ENCODE data around the gene SERPINE2. TPM values are rescaled to one million over a fixed set of nuclear protein-coding genes. Genes with fewer than 3 reads are reported as not detected.

The SERPINE2 gene
- total and polyA plus RNA-seq, 7 donors: 3.6 to 31.9 (median 8.6) TPM

DNA sequence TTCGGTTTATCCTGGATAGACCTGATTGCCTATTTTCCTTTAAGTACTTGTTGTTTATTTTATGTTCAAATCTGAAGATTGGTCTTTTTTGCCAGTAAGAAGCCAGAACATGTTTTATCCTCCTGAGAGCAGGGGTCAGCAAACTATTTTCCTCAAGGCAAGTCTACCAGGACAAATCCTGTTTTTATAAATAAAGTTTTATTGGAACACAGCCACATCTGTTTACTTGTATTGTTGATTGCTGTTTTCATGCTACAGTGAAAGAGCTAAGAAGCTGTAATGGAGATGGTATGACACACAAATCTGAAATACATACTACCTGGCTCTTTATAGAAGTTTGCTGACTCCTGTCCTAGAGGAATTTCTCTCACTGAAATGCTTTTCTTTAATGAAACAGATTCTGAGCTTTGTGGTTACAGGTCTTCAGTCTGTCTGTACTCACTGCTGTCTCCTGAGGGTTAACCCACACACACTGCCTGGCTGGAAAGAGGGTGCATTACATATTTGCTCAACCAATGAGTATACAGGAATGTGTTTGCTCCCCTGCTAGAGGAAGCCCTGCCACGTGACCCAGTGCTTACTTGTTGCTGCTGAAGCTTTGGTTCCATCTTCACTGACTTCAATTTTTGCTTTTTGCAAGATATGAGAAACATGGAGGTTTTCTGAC lies 59.2 kb downstream of the SERPINE2 start:
- Histone ChIP-seq H3K4me3 (no peak overlapping the region), H3K27ac (no peak overlapping the region), H3K36me3 (no peaks in the 10 kb centered on the region), H3K9me3 (no peaks in the 10 kb centered on the region), H3K4me1 (no peaks in the 10 kb centered on the region), H3K27me3 (no peaks in the 10 kb centered on the region)
- WGBS, 2 donors: 77 to 86% methylated on average over 2 of the region's 2 CpGs
- TF ChIP-seq EP300 (IDR thresholded peaks at IDR 0.05) (no peak), POLR2AphosphoS5 (IDR thresholded peaks at IDR 0.05) (no peak), POLR2A (IDR thresholded peaks at IDR 0.05) (no peak)
- TF ChIP-seq, protein P1, sequence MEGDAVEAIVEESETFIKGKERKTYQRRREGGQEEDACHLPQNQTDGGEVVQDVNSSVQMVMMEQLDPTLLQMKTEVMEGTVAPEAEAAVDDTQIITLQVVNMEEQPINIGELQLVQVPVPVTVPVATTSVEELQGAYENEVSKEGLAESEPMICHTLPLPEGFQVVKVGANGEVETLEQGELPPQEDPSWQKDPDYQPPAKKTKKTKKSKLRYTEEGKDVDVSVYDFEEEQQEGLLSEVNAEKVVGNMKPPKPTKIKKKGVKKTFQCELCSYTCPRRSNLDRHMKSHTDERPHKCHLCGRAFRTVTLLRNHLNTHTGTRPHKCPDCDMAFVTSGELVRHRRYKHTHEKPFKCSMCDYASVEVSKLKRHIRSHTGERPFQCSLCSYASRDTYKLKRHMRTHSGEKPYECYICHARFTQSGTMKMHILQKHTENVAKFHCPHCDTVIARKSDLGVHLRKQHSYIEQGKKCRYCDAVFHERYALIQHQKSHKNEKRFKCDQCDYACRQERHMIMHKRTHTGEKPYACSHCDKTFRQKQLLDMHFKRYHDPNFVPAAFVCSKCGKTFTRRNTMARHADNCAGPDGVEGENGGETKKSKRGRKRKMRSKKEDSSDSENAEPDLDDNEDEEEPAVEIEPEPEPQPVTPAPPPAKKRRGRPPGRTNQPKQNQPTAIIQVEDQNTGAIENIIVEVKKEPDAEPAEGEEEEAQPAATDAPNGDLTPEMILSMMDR (IDR thresholded peaks at IDR 0.05): no peak
- no peak for DNase-seq
- intact Hi-C loops (cut with DNase I): loop anchor here (10.0 kb wide), 1 partner anchor 385 kb away; no protein-coding TSS in a partner anchor

DNA sequence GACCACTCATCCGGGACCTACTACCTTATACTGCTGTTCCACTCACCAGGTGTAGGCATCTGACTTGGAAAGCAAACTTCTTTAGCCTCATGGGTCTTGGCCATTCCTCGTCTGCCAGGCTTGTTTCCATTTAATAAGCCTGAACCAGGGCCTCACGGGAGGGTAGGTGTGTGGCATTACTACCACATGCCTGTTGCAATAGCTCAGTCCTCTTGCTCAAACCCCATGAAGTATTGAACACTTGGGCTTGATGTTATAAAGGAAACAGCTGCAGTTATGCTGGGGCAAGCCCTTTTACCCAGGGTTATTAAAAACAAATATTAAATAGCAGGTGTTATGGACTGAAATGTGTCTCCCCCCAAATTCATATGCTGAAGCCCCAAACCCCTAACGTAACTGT lies 60.6 kb downstream of the SERPINE2 start:
- intact Hi-C loops (cut with DNase I): loop anchor here (10.0 kb wide), 1 partner anchor 386 kb away; no protein-coding TSS in a partner anchor

DNA sequence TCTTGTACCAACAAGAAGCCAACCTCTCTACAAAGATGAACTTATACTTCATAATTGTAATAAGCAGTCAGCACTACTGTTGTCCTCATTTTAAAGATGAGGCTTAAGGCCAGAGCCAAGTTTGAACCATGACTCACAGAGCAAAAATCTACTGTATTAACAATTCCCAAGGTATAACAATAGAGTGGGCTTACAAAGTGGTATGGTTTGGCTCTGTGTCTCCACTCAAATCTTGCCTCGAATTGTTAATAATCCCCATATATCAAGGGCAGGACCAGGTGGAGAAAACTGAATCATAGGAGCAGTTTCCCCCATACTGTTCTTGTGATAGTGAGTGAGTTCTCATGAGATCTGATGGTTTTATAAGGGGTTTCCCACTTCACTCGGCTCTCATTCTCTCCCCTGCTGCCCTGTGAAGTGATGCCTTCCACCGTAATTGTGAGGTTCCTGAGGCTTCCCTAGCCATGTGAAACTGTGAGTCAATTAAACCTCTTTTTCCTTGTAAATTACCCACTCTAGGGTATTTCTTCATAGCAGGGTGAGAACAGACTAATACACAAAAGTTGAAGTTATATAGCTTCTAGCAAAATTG lies 62.4 kb downstream of the SERPINE2 start:
- intact Hi-C loops (cut with DNase I): loop anchor here (10.0 kb wide), 1 partner anchor 388 kb away; no protein-coding TSS in a partner anchor
- DNase-seq: no peak
- H3K27ac ChIP-seq: no peak overlapping the region
- H3K4me1 ChIP-seq: no peaks in the 10 kb centered on the region
- H3K4me3 ChIP-seq: no peak overlapping the region
- 71 to 77% methylated on average over 3 of the region's 3 CpGs for WGBS, 2 donors
- no peak for TF ChIP-seq POLR2AphosphoS5 (IDR thresholded peaks at IDR 0.05)
- no peak for TF ChIP-seq EP300 (IDR thresholded peaks at IDR 0.05)
- TF ChIP-seq, protein P1 (IDR thresholded peaks at IDR 0.05): no peak
- TF ChIP-seq POLR2A (IDR thresholded peaks at IDR 0.05): no peak
- H3K27me3 ChIP-seq: no peaks in the 10 kb centered on the region
- H3K9me3 ChIP-seq: no peaks in the 10 kb centered on the region
- no peaks in the 10 kb centered on the region for H3K36me3 ChIP-seq

More for the DNA sequence above, 60.6 kb downstream of the SERPINE2 start:
- no peak for TF ChIP-seq POLR2A (IDR thresholded peaks at IDR 0.05)
- H3K4me1 ChIP-seq: no peaks in the 10 kb centered on the region
- no peak overlapping the region for H3K27ac ChIP-seq
- no peaks in the 10 kb centered on the region for H3K27me3 ChIP-seq
- H3K36me3 ChIP-seq: no peaks in the 10 kb centered on the region
- WGBS, 2 donors: 92 to 93% methylated on average over 4 of the region's 4 CpGs
- DNase-seq: no peak
- no peak overlapping the region for H3K4me3 ChIP-seq
- H3K9me3 ChIP-seq: no peaks in the 10 kb centered on the region

DNA sequence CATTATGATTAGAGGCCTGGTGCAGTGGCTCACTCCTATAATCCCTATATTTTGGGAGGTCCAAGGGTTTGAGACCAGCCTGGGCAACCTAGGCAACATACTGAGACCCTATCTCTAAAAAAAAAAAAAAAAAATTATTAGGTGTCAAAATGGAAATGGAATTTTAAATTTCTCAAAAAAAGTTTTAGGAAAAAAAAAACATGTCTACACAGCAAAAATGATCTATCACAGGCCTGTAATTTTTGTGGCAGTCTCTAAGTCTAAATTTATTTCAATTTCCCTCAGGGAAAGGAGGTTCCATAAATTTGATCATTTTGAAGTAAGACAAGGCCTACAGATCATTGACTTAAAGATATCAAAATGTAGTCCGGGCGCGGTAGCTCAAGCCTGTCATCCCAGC lies 65.5 kb downstream of the SERPINE2 start:
- intact Hi-C loops (cut with DNase I): loop anchor here (10.0 kb wide), 1 partner anchor 391 kb away; no protein-coding TSS in a partner anchor
- Histone ChIP-seq H3K9me3 (no peaks in the 10 kb centered on the region), H3K36me3 (peaks cover 0 to 3% (median 0%) of the 10 kb centered on the region in 4 donors), H3K4me1 (no peaks in the 10 kb centered on the region), H3K27me3 (no peaks in the 10 kb centered on the region), H3K27ac (no peak overlapping the region), H3K4me3 (no peak overlapping the region)
- DNase-seq: no peak
- 96 to 99% methylated on average over 3 of the region's 3 CpGs for WGBS, 2 donors
- TF ChIP-seq, protein P1 (IDR thresholded peaks at IDR 0.05): no peak
- no peak for TF ChIP-seq POLR2AphosphoS5 (IDR thresholded peaks at IDR 0.05)
- TF ChIP-seq EP300 (IDR thresholded peaks at IDR 0.05): no peak
- no peak for TF ChIP-seq POLR2A (IDR thresholded peaks at IDR 0.05)

DNA sequence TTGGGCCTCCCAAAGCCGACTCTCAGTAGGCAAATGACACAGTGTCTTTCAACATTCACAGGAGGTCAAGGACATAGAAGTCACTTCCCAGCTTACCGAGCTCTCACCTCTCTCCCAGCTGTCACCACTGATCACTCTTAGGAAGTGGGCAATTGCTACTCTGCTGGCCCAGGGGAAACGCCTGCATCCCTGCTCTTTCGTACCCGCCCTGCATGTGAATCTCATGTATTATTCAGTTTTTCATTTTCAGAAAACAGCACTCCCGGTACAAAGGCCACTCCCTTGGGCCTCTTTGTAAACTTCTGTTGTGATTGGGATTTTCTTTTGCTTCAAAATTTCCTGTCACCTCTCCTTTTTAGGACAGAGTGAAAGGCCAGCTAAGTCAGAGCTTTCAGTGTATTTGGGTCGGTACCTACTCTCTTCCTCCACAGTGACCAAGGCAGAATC lies 66.4 kb downstream of the SERPINE2 start:
- H3K4me1 ChIP-seq: no peaks in the 10 kb centered on the region
- H3K4me3 ChIP-seq: no peak overlapping the region
- H3K9me3 ChIP-seq: no peaks in the 10 kb centered on the region
- WGBS, 2 donors: 49 to 77% methylated on average over 7 of the region's 7 CpGs
- intact Hi-C loops (cut with DNase I): loop anchor here (10.0 kb wide), 1 partner anchor 392 kb away; no protein-coding TSS in a partner anchor
- H3K27me3 ChIP-seq: no peaks in the 10 kb centered on the region
- no peak for DNase-seq
- H3K27ac ChIP-seq: no peak overlapping the region
- TF ChIP-seq, protein P1 (IDR thresholded peaks at IDR 0.05): no peak
- peaks cover 0 to 11% (median 0%) of the 10 kb centered on the region in 4 donors for H3K36me3 ChIP-seq

Measured in sigmoid colon (tissue), 7 donors.